SU-DHL-6 (cell line): ENCODE data around the gene APELA.

ENCODE experiments used
- CTCF ChIP-seq: fragments of 200-600 bp; sonication (generic); IDR thresholded peaks from one replicate; pipeline ENCODE4 v1.5.1; 2017; ENCODE audit warnings: antibody characterized with exemption, mild to moderate bottlenecking, low read length, moderate library complexity; ENCODE audit not compliant: insufficient read depth, poor library complexity, severe bottlenecking
- EZH2phosphoT487 ChIP-seq: fragments of 200-600 bp; sonication (generic), shearing (Covaris generic); conservative IDR thresholded peaks from 2 replicates; pipeline ENCODE4 v1.6.1; 2018; ENCODE audit warnings: mild to moderate bottlenecking, antibody characterized with exemption, low read length, moderate library complexity, mixed read lengths

DNA sequence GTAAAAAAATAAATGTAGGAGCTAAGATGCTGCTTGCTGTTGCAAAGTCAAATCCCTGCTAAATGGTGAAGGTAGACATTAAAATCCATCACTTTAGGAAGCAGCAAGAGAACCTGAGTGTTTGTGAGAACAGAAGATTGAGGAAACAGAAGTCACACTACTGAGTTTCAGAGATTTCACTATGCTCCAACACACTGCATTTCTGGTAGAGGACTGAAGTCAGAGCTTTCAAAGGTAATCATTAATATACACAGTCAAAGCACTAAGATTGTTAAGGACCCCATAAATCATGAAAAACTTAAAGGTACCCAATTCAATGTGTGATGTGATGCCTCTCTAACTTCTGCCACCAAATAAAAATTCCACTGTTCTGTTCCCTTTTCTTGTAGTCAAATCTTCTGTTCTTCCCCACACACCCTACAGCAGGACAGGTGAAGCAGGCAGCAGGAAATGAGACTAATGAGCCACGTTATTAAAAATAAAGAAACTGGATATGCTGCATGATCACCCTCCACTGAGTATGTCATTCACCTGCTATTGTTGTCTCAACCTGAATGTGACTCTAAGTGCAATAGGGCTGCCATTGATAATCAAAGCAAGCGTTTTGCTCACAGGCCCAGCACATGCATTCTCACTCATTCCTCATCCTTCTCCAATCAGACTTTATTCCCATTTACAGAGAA, 28.9 kb upstream of the APELA start:
- TF ChIP-seq CTCF (no peak), EZH2phosphoT487 (no peak)
